K562 (cell line): ENCODE measurements around the gene PRRC2A. TPM values are rescaled to one million over a fixed set of nuclear protein-coding genes. Genes with fewer than 3 reads are reported as not detected.

Source experiments
- ARID2 ChIP-seq: fragments of 450-650 bp; IDR thresholded peaks from 2 replicates; pipeline ENCODE4 v1.6.1; 2017; ENCODE audit warnings: antibody characterized with exemption, mild to moderate bottlenecking
- DIDO1 ChIP-seq: fragments of 450-650 bp; IDR thresholded peaks from 2 replicates; pipeline ENCODE4 v1.6.1; 2016; ENCODE audit warnings: low read depth, missing biosample characterization, missing genetic modification characterization
- ELF2 ChIP-seq: fragments of 250-450 bp; sonication (Bioruptor Pico); IDR thresholded peaks from 2 replicates; pipeline ENCODE4 v1.5.0; 2021; ENCODE audit warnings: mild to moderate bottlenecking
- HDGF ChIP-seq: fragments of 450-650 bp; IDR thresholded peaks from 2 replicates; pipeline ENCODE4 v1.6.1; 2016
- IRF2 ChIP-seq: sonication (generic); formaldehyde crosslinking; IDR thresholded peaks from 2 replicates; pipeline ENCODE4 v1.8.1; 2022; ENCODE audit warnings: mild to moderate bottlenecking, missing genetic modification reagents
- LARP7 ChIP-seq: fragments of 450-650 bp; IDR thresholded peaks from 2 replicates; pipeline ENCODE4 v1.6.1; 2016
- MYC ChIP-seq, 2 experiments: fragments of 250-450 bp in 1 of 2; sonication (Bioruptor Pico) in 1 of 2; IDR thresholded peaks; 2 replicates each; pipeline versions ENCODE4 v1.5.1 to v1.6.1; 2012 to 2021; ENCODE audit warnings: low read depth in 2 of 2, borderline replicate concordance in 1 of 2, improper control_type of control experiment in 1 of 2, low read length in 1 of 2, mild to moderate bottlenecking in 1 of 2, moderate library complexity in 1 of 2
- NCOA1 ChIP-seq: fragments of 450-650 bp; IDR thresholded peaks from 2 replicates; pipeline ENCODE4 v1.6.1; 2016; ENCODE audit warnings: low read depth
- NR2C2 ChIP-seq, 2 experiments: fragments of 200-800 bp in 1 of 2; sonication (Bioruptor generic) in 1 of 2; sonication (generic) in 1 of 2; formaldehyde crosslinking in 1 of 2; IDR thresholded peaks; 2 replicates each; pipeline versions ENCODE4 v1.6.1 to v1.8.0; 2016 to 2022; ENCODE audit warnings: mild to moderate bottlenecking in 1 of 2, missing compliant biosample characterization in 1 of 2, missing genetic modification characterization in 1 of 2, missing genetic modification reagents in 1 of 2
- PML ChIP-seq: IDR thresholded peaks from 2 replicates; pipeline ENCODE4 v1.6.1; 2012; ENCODE audit warnings: low read length, inconsistent platforms
- WHSC1 ChIP-seq: IDR thresholded peaks from one replicate; pipeline ENCODE4 v1.6.1; 2012; ENCODE audit warnings: low read length, control low read depth, inconsistent platforms
- ZNF134 ChIP-seq: fragments of 250-450 bp; sonication (Bioruptor Pico); conservative IDR thresholded peaks from 2 replicates; pipeline ENCODE4 v1.4.0; 2020
- ZNF282 ChIP-seq: sonication (generic); formaldehyde crosslinking; IDR thresholded peaks from 2 replicates; pipeline ENCODE4 v1.8.1; 2023; ENCODE audit warnings: missing genetic modification reagents
- ZNF518B ChIP-seq: fragments of 250-450 bp; sonication (Bioruptor Pico); IDR thresholded peaks from 2 replicates; pipeline ENCODE4 v1.5.0; 2021; ENCODE audit warnings: mild to moderate bottlenecking, moderate library complexity
- ZNF644 ChIP-seq: fragments of 200-800 bp; sonication (Bioruptor generic); IDR thresholded peaks from 2 replicates; pipeline ENCODE4 v1.6.1; 2016; ENCODE audit warnings: low read depth, missing genetic modification characterization, missing compliant biosample characterization
- ZNF740 ChIP-seq, 3 experiments: fragments of 200-800 bp in 1 of 3; sonication (Bioruptor generic) in 1 of 3; sonication (generic) in 1 of 3; formaldehyde crosslinking in 1 of 3; IDR thresholded peaks; 2 replicates each; pipeline versions ENCODE4 v1.6.1 to v1.8.0; 2016 to 2022; ENCODE audit warnings: mild to moderate bottlenecking in 2 of 3, missing compliant biosample characterization in 2 of 3, missing genetic modification characterization in 2 of 3, missing genetic modification reagents in 1 of 3
- polyA plus RNA-seq, 8 experiments: library from polyadenylated mRNA; depleted of rRNA in 4 of 8; stranded (reverse) in 5 of 8; unstranded in 3 of 8; fragments of >200 nt; fragmentation: Nextera tagmentation in 2 of 8; fragmentation: Illumina TruSeq in 1 of 8; extraction: Ambion mirVana in 2 of 8; extraction: Trizol in 1 of 8; gene quantifications; 2 replicates each; pipeline versions ENCODE4 v1.2.1 to v1.2.3, GENCODE V29; 2011 to 2014; ENCODE audit warnings: inconsistent platforms in 1 of 8, missing spikeins in 1 of 8
- total RNA-seq, 7 experiments: library from RNA; depleted of rRNA in 6 of 7; stranded (reverse); fragments of >200 nt in 6 of 7; fragmentation: Illumina TruSeq in 2 of 7; extraction: Trizol in 2 of 7; gene quantifications; 2 replicates each; pipeline versions ENCODE4 v1.2.1 to v1.2.3, GENCODE V29; 2011 to 2021; ENCODE audit warnings: low replicate concordance in 1 of 7
- TF ChIP-seq, protein P1 (sequence below), 2 experiments: fragments of 450-650 bp; IDR thresholded peaks; 2 replicates each; pipeline ENCODE4 v1.6.1; 2018; ENCODE audit warnings: mild to moderate bottlenecking in 2 of 2, low read depth in 1 of 2; ENCODE audit not compliant: partially characterized antibody in 2 of 2

The PRRC2A gene
- total and polyA plus RNA-seq, 9 of the 15 experiments (the other 6 are each of a cell fraction or from before 2014, with no cell fraction given): 1.0 to 332 (median 63.0) TPM

DNA sequence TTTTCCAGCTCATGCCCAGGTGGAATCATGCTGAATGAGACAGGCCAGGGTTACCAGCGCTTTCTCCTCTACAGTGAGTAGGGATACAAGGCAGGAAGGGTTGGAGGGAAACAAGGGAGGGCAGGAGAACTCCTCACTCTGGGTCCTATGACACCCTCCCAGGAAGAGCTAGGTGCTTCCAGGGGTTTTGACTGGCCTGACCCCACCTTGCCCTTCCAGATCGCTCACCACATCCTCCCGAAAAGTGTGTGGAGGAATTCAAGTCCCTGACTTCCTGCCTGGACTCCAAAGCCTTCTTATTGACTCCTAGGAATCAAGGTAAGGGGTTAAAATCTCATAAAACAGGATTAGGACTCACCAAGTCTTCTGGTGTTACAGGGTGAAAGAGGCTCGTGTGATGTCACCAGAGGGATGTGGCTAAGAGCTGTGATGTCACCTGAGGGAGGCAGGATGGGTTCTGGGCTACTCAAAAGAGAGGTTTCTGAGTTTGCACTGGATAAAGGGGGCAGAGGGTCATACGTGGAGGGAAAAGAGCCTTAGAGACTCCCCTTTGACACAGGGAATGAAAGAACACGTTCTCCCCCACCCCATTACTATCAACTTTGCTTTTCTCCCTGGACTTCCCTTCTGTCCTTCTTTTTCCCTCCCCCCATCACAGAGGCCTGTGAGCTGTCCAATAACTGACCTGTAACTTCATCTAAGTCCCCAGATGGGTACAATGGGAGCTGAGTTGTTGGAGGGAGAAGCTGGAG is 37.1 kb downstream of the PRRC2A start (continued):
- TF ChIP-seq NR2C2 (CRISPR knock-in tag; IDR thresholded peaks at IDR 0.05): no peak
- TF ChIP-seq NR2C2 (tag; IDR thresholded peaks at IDR 0.05): no peak
- TF ChIP-seq NCOA1: peak; percentile 40; the same call in 1 of the 2 replicates
- TF ChIP-seq, protein P1, sequence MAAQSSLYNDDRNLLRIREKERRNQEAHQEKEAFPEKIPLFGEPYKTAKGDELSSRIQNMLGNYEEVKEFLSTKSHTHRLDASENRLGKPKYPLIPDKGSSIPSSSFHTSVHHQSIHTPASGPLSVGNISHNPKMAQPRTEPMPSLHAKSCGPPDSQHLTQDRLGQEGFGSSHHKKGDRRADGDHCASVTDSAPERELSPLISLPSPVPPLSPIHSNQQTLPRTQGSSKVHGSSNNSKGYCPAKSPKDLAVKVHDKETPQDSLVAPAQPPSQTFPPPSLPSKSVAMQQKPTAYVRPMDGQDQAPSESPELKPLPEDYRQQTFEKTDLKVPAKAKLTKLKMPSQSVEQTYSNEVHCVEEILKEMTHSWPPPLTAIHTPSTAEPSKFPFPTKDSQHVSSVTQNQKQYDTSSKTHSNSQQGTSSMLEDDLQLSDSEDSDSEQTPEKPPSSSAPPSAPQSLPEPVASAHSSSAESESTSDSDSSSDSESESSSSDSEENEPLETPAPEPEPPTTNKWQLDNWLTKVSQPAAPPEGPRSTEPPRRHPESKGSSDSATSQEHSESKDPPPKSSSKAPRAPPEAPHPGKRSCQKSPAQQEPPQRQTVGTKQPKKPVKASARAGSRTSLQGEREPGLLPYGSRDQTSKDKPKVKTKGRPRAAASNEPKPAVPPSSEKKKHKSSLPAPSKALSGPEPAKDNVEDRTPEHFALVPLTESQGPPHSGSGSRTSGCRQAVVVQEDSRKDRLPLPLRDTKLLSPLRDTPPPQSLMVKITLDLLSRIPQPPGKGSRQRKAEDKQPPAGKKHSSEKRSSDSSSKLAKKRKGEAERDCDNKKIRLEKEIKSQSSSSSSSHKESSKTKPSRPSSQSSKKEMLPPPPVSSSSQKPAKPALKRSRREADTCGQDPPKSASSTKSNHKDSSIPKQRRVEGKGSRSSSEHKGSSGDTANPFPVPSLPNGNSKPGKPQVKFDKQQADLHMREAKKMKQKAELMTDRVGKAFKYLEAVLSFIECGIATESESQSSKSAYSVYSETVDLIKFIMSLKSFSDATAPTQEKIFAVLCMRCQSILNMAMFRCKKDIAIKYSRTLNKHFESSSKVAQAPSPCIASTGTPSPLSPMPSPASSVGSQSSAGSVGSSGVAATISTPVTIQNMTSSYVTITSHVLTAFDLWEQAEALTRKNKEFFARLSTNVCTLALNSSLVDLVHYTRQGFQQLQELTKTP (IDR thresholded peaks at IDR 0.05; ENCODE audit: low read depth in 1 of 2, partially characterized antibody in 2 of 2): peak in 1 of 2 experiments; percentile 21
- TF ChIP-seq ZNF518B (CRISPR knock-in tag): no peak
- TF ChIP-seq ZNF134: no peak
- no peak for TF ChIP-seq HDGF
- no peak for TF ChIP-seq IRF2
- no peak for TF ChIP-seq ELF2 (CRISPR knock-in tag)
- no peak for TF ChIP-seq ARID2
- TF ChIP-seq MYC (IDR thresholded peaks at IDR 0.05; ENCODE audit: low read depth, low read length): no peak
- TF ChIP-seq MYC (CRISPR knock-in tag; IDR thresholded peaks at IDR 0.05; ENCODE audit: borderline replicate concordance, low read depth): no peak
- TF ChIP-seq PML: 0 out of 2 replicates have a peak, but pooled peaks have one; percentile 43
- TF ChIP-seq DIDO1 (tag): no peak
- TF ChIP-seq WHSC1: no peak
- no peak for TF ChIP-seq LARP7
- no peak for TF ChIP-seq ZNF644
- TF ChIP-seq ZNF282 (CRISPR knock-in tag): no peak
- TF ChIP-seq ZNF740 (CRISPR knock-in tag; IDR thresholded peaks at IDR 0.05): 0 out of 2 replicates have a peak, but pooled peaks have one; percentile 43
- TF ChIP-seq ZNF740 (tag; IDR thresholded peaks at IDR 0.05): no peak
